Natural killer cell (primary cell): ENCODE data around the gene OXLD1. TPM values are rescaled to one million over a fixed set of nuclear protein-coding genes. Genes with fewer than 3 reads are reported as not detected.

Source experiments
- ATAC-seq, 3 donors: fragments of 150-1000 bp in 2 of 3; fragments of 200-7000 bp in 1 of 3; cut with Tn5 transposase; 1 replicate in 1 of 3; 2 replicates in 2 of 3; pipeline ENCODE4 v1.10.0; 2021; ENCODE audit warnings: mild to moderate bottlenecking in 2 of 3, moderate library complexity in 2 of 3
- DNase-seq, 2 donors: peaks; one replicate each; pipeline versions ENCODE4 v3.0.0 to v3.0.0-alpha.2; 2013 to 2021; ENCODE audit warnings: mixed read lengths in 1 of 2
- H3K27ac ChIP-seq: one replicate; pipeline ENCODE4 v1.5.1; 2013; ENCODE audit warnings: mild to moderate bottlenecking, low read length
- H3K27me3 ChIP-seq: one replicate; pipeline ENCODE4 v1.6.1; 2013; ENCODE audit warnings: low read length; ENCODE audit not compliant: control insufficient read depth, insufficient read depth
- H3K36me3 ChIP-seq: one replicate; pipeline ENCODE4 v1.6.1; 2013; ENCODE audit warnings: low read length; ENCODE audit not compliant: control insufficient read depth, insufficient read depth
- H3K4me1 ChIP-seq: one replicate; pipeline ENCODE4 v1.6.1; 2013; ENCODE audit warnings: low read length; ENCODE audit not compliant: control insufficient read depth, insufficient read depth
- H3K4me3 ChIP-seq: one replicate; pipeline ENCODE4 v1.5.1; 2013; ENCODE audit warnings: low read length
- H3K9me3 ChIP-seq: one replicate; pipeline ENCODE4 v1.6.1; 2013; ENCODE audit warnings: low read length; ENCODE audit not compliant: control insufficient read depth, insufficient read depth
- H3K27ac Mint-ChIP-seq, 2 donors: one replicate each; pipeline ENCODE4 v1.8.0; 2022; ENCODE audit warnings: mild to moderate bottlenecking in 2 of 2, mixed read lengths in 2 of 2, moderate library complexity in 1 of 2
- H3K27me3 Mint-ChIP-seq, 2 donors: one replicate each; pipeline ENCODE4 v1.8.0; 2022; ENCODE audit warnings: low read depth in 2 of 2, mixed read lengths in 2 of 2
- H3K36me3 Mint-ChIP-seq: one replicate; pipeline ENCODE4 v1.8.0; 2022; ENCODE audit warnings: mixed read lengths
- H3K4me1 Mint-ChIP-seq, 2 donors: one replicate each; pipeline ENCODE4 v1.8.0; 2022; ENCODE audit warnings: mixed read lengths in 2 of 2
- H3K4me3 Mint-ChIP-seq: one replicate; pipeline ENCODE4 v1.8.0; 2022; ENCODE audit warnings: mild to moderate bottlenecking, moderate library complexity, mixed read lengths
- H3K9me3 Mint-ChIP-seq, 2 donors: one replicate each; pipeline ENCODE4 v1.8.0; 2022; ENCODE audit warnings: mixed read lengths in 2 of 2
- CTCF ChIP-seq: fragments of 200-600 bp; IDR thresholded peaks from one replicate; pipeline ENCODE4 v1.8.0; 2022; ENCODE audit warnings: antibody characterized with exemption
- WGBS: methylation state at CpG from one replicate; pipeline ENCODE4 v1.1.7; 2013; ENCODE audit warnings: missing lambda C conversion rate; ENCODE audit not compliant: insufficient coverage; 5-methylcytosine and 5-hydroxymethylcytosine counted together
- intact Hi-C: fragments of 100-400 bp; cut with micrococcal nuclease; formaldehyde crosslinking; loops from one replicate; pipeline ENCODE4 v1.14.2; 2022
- total RNA-seq, 4 donors: library from RNA; stranded (reverse); fragments of 120-200 nt in 1 of 4; gene quantifications; one replicate each; pipeline versions ENCODE4 v1.2.3 to v1.2.4, GENCODE V29; 2013 to 2022

OXLD1 gene
- total RNA-seq, 3 donors from 2014 or later (not counting 1 experiment from before 2014, with no cell fraction given): 29.9 to 35.0 (median 32.4) TPM

GRCh38 chr17:81705518-81706231 is 39.3 kb upstream of the OXLD1 start:
- intact Hi-C loops: no loop called here
- H3K4me3 ChIP-seq: no peak overlapping the region
- Mint-ChIP-seq H3K9me3 (no peaks in the 10 kb centered on the region), H3K27me3 (no peaks in the 10 kb centered on the region), H3K4me1 (peaks cover 17 to 28% of the 10 kb centered on the region in 2 donors), H3K27ac (peak overlapping the region in 1 of 2 donors; percentile 33), H3K36me3 (no peaks in the 10 kb centered on the region), H3K4me3 (peak overlapping the region; percentile 35)
- DNase-seq (no peak), ATAC-seq (no peak)
- peaks cover 21% of the 10 kb centered on the region for H3K36me3 ChIP-seq
- WGBS: 92% methylated on average over 27 of the region's 30 CpGs
- H3K27ac ChIP-seq: no peak overlapping the region
- no peaks in the 10 kb centered on the region for H3K27me3 ChIP-seq
- peaks cover 44% of the 10 kb centered on the region for H3K4me1 ChIP-seq
- TF ChIP-seq CTCF: no peak
- H3K9me3 ChIP-seq: no peaks in the 10 kb centered on the region

- 34% methylated on average over 27 of the region's 27 CpGs for WGBS
- H3K4me1 ChIP-seq: peaks cover 35% of the 10 kb centered on the region
- peaks cover 23% of the 10 kb centered on the region for H3K36me3 ChIP-seq
- no peaks in the 10 kb centered on the region for H3K27me3 Mint-ChIP-seq
- H3K27me3 ChIP-seq: no peaks in the 10 kb centered on the region
- peak overlapping the region; percentile 64 for H3K4me3 Mint-ChIP-seq
- ATAC-seq: peak in 1 of 3 donors; percentile 3
- peak overlapping the region; percentile 71 for H3K4me3 ChIP-seq
- H3K9me3 ChIP-seq: no peaks in the 10 kb centered on the region
- H3K9me3 Mint-ChIP-seq: no peaks in the 10 kb centered on the region
- peaks cover 14 to 25% of the 10 kb centered on the region in 2 donors for H3K4me1 Mint-ChIP-seq
- no peaks in the 10 kb centered on the region for H3K36me3 Mint-ChIP-seq
- TF ChIP-seq CTCF: no peak
- peak overlapping the region; percentile 94 to 95 for H3K27ac Mint-ChIP-seq
- intact Hi-C loops: loop anchor here (1.0 to 5.0 kb wide), 2 partner anchors 21 to 37 kb away; partner anchors contain the start of genes ARL16, CCDC137 and OXLD1
- DNase-seq: peak in 1 of 2 donors; percentile 55
- peak overlapping the region; percentile 53 for H3K27ac ChIP-seq
Observed at GRCh38 chr17:81703747-81704654, 37.6 kb upstream of the OXLD1 start.

GRCh38 chr17:81702934-81703746 is 36.7 kb upstream of the OXLD1 start, which contains the start of gene MRPL12:
MRPL12 (plus strand) TSS chr17:81703367; CDS start chr17:81703502, 135 bp downstream.
- Histone ChIP-seq H3K36me3 (peaks cover 29% of the 10 kb centered on the region), H3K9me3 (no peaks in the 10 kb centered on the region), H3K27me3 (no peaks in the 10 kb centered on the region), H3K4me1 (peaks cover 35% of the 10 kb centered on the region), H3K27ac (peak within 1 kb of the TSS; percentile 91), H3K4me3 (peak within 1 kb of the TSS; percentile 71)
- peak; percentile 16 for TF ChIP-seq CTCF
- Mint-ChIP-seq H3K4me1 (peaks cover 14 to 25% of the 10 kb centered on the region in 2 donors), H3K27me3 (no peaks in the 10 kb centered on the region), H3K27ac (peak within 1 kb of the TSS; percentile 94 to 95), H3K9me3 (no peaks in the 10 kb centered on the region), H3K36me3 (no peaks in the 10 kb centered on the region), H3K4me3 (peak within 1 kb of the TSS; percentile 93)
- intact Hi-C loops: loop anchor here (1.0 to 5.0 kb wide), 2 partner anchors 20 to 36 kb away; partner anchors contain the start of genes ARL16, CCDC137 and OXLD1
- DNase-seq: peak; percentile 90 to 95
- under 1% methylated on average over 102 of the region's 102 CpGs for WGBS
- peak; percentile 91 to 96 (median 93) for ATAC-seq
